Measurements from ENCODE around the gene CDC14C. TPM values are rescaled to one million over a fixed set of nuclear protein-coding genes. Genes with fewer than 3 reads are reported as not detected.

The CDC14C gene
- polyA plus RNA-seq, 1 donor from 2014 or later = not detected

- H3K79me2 ChIP-seq (replicated peaks; ENCODE audit: insufficient read depth, low read length) = no peaks in the 10 kb centered on the region
- H4K20me1 ChIP-seq (ENCODE audit: insufficient read depth) = no peaks in the 10 kb centered on the region
- no peaks in the 10 kb centered on the region for H3K36me3 ChIP-seq (ENCODE audit: insufficient read depth, low read length)
- TF ChIP-seq CTCF (IDR thresholded peaks at IDR 0.05; ENCODE audit: poor library complexity, severe bottlenecking) = no peak
- TF ChIP-seq EZH2 (IDR thresholded peaks at IDR 0.05; ENCODE audit: borderline replicate concordance, insufficient read depth, low read length, poor library complexity, severe bottlenecking) = no peak
- no peak for TF ChIP-seq POLR2AphosphoS5 (IDR thresholded peaks at IDR 0.05)
- no peak for TF ChIP-seq EP300 (conservative IDR thresholded peaks at IDR 0.05; ENCODE audit: poor library complexity, severe bottlenecking)
- TF ChIP-seq RAD21 (conservative IDR thresholded peaks at IDR 0.05) = no peak
- no peak overlapping the region for H3K9ac ChIP-seq (ENCODE audit: low read length)
- no peak overlapping the region for H3K27ac ChIP-seq (ENCODE audit: low read length)
- no peaks in the 10 kb centered on the region for H3K27me3 ChIP-seq (ENCODE audit: insufficient read depth, low read depth, low read length)
- H2AFZ ChIP-seq (ENCODE audit: low read depth, low read length) = no peak overlapping the region
- H3K4me3 ChIP-seq (ENCODE audit: low read length) = no peak overlapping the region
- H3K9me3 ChIP-seq (ENCODE audit: low read length) = no peaks in the 10 kb centered on the region
- no peak overlapping the region for H3K4me2 ChIP-seq (ENCODE audit: low read length)
- H3F3A ChIP-seq (ENCODE audit: insufficient read depth, low read length, poor library complexity, severe bottlenecking) = no peaks in the 10 kb centered on the region
- H3K9me2 ChIP-seq (ENCODE audit: insufficient read depth, low read length) = no peaks in the 10 kb centered on the region
Measured at GRCh38 chr7:48933549-48934085, 9.3 kb downstream of the CDC14C start.

GRCh38 chr7:48938539-48939295 lies 14.4 kb downstream of the CDC14C start:
- no peak overlapping the region for H3K9ac ChIP-seq (ENCODE audit: low read length)
- no peaks in the 10 kb centered on the region for H3F3A ChIP-seq (ENCODE audit: insufficient read depth, low read length, poor library complexity, severe bottlenecking)
- no peaks in the 10 kb centered on the region for H3K9me2 ChIP-seq (ENCODE audit: insufficient read depth, low read length)
- H3K9me3 ChIP-seq (ENCODE audit: low read length) = no peaks in the 10 kb centered on the region
- no peak overlapping the region for H3K4me3 ChIP-seq (ENCODE audit: low read length)
- H2AFZ ChIP-seq (ENCODE audit: low read depth, low read length) = no peak overlapping the region
- H4K20me1 ChIP-seq (ENCODE audit: insufficient read depth) = no peaks in the 10 kb centered on the region
- H3K4me2 ChIP-seq (ENCODE audit: low read length) = no peak overlapping the region
- no peaks in the 10 kb centered on the region for H3K36me3 ChIP-seq (ENCODE audit: insufficient read depth, low read length)
- H3K27me3 ChIP-seq (ENCODE audit: insufficient read depth, low read depth, low read length) = no peaks in the 10 kb centered on the region
- no peaks in the 10 kb centered on the region for H3K79me2 ChIP-seq (replicated peaks; ENCODE audit: insufficient read depth, low read length)
- no peak overlapping the region for H3K27ac ChIP-seq (ENCODE audit: low read length)
- no peak for TF ChIP-seq CTCF (IDR thresholded peaks at IDR 0.05; ENCODE audit: poor library complexity, severe bottlenecking)

- H3K9me3 ChIP-seq (ENCODE audit: low read length) = no peaks in the 10 kb centered on the region
- H3K4me2 ChIP-seq (ENCODE audit: low read length) = no peak overlapping the region
- H3K27me3 ChIP-seq (ENCODE audit: insufficient read depth, low read depth, low read length) = no peaks in the 10 kb centered on the region
- H3F3A ChIP-seq (ENCODE audit: insufficient read depth, low read length, poor library complexity, severe bottlenecking) = no peaks in the 10 kb centered on the region
- H3K36me3 ChIP-seq (ENCODE audit: insufficient read depth, low read length) = no peaks in the 10 kb centered on the region
- no peaks in the 10 kb centered on the region for H3K9me2 ChIP-seq (ENCODE audit: insufficient read depth, low read length)
- H3K4me3 ChIP-seq (ENCODE audit: low read length) = no peak overlapping the region
- H4K20me1 ChIP-seq (ENCODE audit: insufficient read depth) = no peaks in the 10 kb centered on the region
- H3K79me2 ChIP-seq (replicated peaks; ENCODE audit: insufficient read depth, low read length) = no peaks in the 10 kb centered on the region
- TF ChIP-seq CTCF (IDR thresholded peaks at IDR 0.05; ENCODE audit: poor library complexity, severe bottlenecking) (no peak), EZH2 (IDR thresholded peaks at IDR 0.05; ENCODE audit: borderline replicate concordance, insufficient read depth, low read length, poor library complexity, severe bottlenecking) (no peak), TAF1 (IDR thresholded peaks at IDR 0.05; ENCODE audit: low read depth) (no peak), RAD21 (conservative IDR thresholded peaks at IDR 0.05) (no peak), SMC3 (conservative IDR thresholded peaks at IDR 0.05; ENCODE audit: poor library complexity) (no peak), EP300 (conservative IDR thresholded peaks at IDR 0.05; ENCODE audit: poor library complexity, severe bottlenecking) (no peak), POLR2AphosphoS5 (IDR thresholded peaks at IDR 0.05) (no peak), MXI1 (conservative IDR thresholded peaks at IDR 0.05; ENCODE audit: poor library complexity, severe bottlenecking) (no peak)
- no peak overlapping the region for H3K27ac ChIP-seq (ENCODE audit: low read length)
- H2AFZ ChIP-seq (ENCODE audit: low read depth, low read length) = no peak overlapping the region
- H3K9ac ChIP-seq (ENCODE audit: low read length) = no peak overlapping the region
Measured at GRCh38 chr7:48943279-48943990, 19.1 kb downstream of the CDC14C start.
